Vagina (tissue), 2 donors: ENCODE data around the gene TIMM17B. TPM values are rescaled to one million over a fixed set of nuclear protein-coding genes. Genes with fewer than 3 reads are reported as not detected.

Experiments used
- DNase-seq, 2 donors: peaks; one replicate each; pipeline ENCODE4 v3.0.0-alpha.2; 2017; ENCODE audit errors: extremely low spot score in 2 of 2
- H3K27ac ChIP-seq: fragments of 200-600 bp; sonication (generic); one replicate; pipeline ENCODE4 v1.5.1; 2019
- H3K27me3 ChIP-seq: fragments of 200-600 bp; sonication (generic); one replicate; pipeline ENCODE4 v1.5.1; 2019
- H3K36me3 ChIP-seq, 2 donors: fragments of 200-600 bp; sonication (generic); one replicate each; pipeline ENCODE4 v1.5.1; 2017 to 2019
- H3K4me1 ChIP-seq: fragments of 200-600 bp; sonication (generic); one replicate; pipeline ENCODE4 v1.5.1; 2019
- H3K4me3 ChIP-seq, 2 donors: fragments of 200-600 bp; sonication (generic); 1 replicate in 1 of 2; 2 replicates in 1 of 2; pipeline ENCODE4 v1.5.1; 2016 to 2019
- H3K9me3 ChIP-seq: fragments of 200-600 bp; sonication (generic); one replicate; pipeline ENCODE4 v1.5.1; 2019
- CTCF ChIP-seq, 3 experiments: fragments of 450-650 bp in 2 of 3; fragments of 200-600 bp in 1 of 3; sonication (generic) in 1 of 3; IDR thresholded peaks; one replicate each; pipeline ENCODE4 v1.5.1; 2017 to 2019; ENCODE audit warnings: antibody characterized with exemption in 3 of 3, mild to moderate bottlenecking in 2 of 3, moderate library complexity in 2 of 3
- POLR2A ChIP-seq, 2 donors: fragments of 450-650 bp; IDR thresholded peaks; one replicate each; pipeline ENCODE4 v1.6.1; 2017; ENCODE audit warnings: antibody characterized with exemption in 2 of 2, mild to moderate bottlenecking in 2 of 2, moderate library complexity in 2 of 2
- POLR2AphosphoS5 ChIP-seq, 2 donors: sonication (generic); formaldehyde crosslinking; IDR thresholded peaks; one replicate each; pipeline ENCODE4 v1.9.0; 2017; ENCODE audit warnings: antibody characterized with exemption in 2 of 2, mild to moderate bottlenecking in 2 of 2, low read depth in 1 of 2; ENCODE audit not compliant: insufficient read depth in 1 of 2
- intact Hi-C: fragments of 100-400 bp; cut with DNase I; formaldehyde crosslinking; loops from one replicate; pipeline ENCODE4 v1.15.1; 2023
- total RNA-seq: library from RNA; depleted of rRNA; stranded (reverse); fragments of >200 nt; gene quantifications from one replicate; pipeline ENCODE4 v1.2.3, GENCODE V29; 2016

TIMM17B gene
- 43.5 TPM for total RNA-seq

GRCh38 chrX:48897625-48898306, at the start of gene TIMM17B, which contains the start of gene PQBP1:
TIMM17B (minus strand) TSS chrX:48897768; CDS start chrX:48897749, 19 bp downstream.
PQBP1 (plus strand) TSS chrX:48897930; CDS start chrX:48898510, 580 bp downstream.
- DNase-seq, result peak; percentile 94 to 96
- H3K4me1 ChIP-seq, result peaks cover 14% of the 10 kb centered on the region
- intact Hi-C loops, result no loop called here
- H3K27me3 ChIP-seq, result no peaks in the 10 kb centered on the region
- H3K4me3 ChIP-seq, result peak within 1 kb of the TSS; percentile 54 to 62
- peaks cover 0 to 9% of the 10 kb centered on the region in 2 donors for H3K36me3 ChIP-seq
- peak within 1 kb of the TSS; percentile 91 for H3K27ac ChIP-seq
- TF ChIP-seq CTCF (IDR thresholded peaks at IDR 0.05) (no peak), POLR2A (IDR thresholded peaks at IDR 0.05) (peak in 1 of 2 donors; percentile 39), POLR2AphosphoS5 (IDR thresholded peaks at IDR 0.05; ENCODE audit: insufficient read depth in 1 of 2, low read depth in 1 of 2) (peak in 1 of 2 donors; percentile 93)
- H3K9me3 ChIP-seq, result no peaks in the 10 kb centered on the region

DNA sequence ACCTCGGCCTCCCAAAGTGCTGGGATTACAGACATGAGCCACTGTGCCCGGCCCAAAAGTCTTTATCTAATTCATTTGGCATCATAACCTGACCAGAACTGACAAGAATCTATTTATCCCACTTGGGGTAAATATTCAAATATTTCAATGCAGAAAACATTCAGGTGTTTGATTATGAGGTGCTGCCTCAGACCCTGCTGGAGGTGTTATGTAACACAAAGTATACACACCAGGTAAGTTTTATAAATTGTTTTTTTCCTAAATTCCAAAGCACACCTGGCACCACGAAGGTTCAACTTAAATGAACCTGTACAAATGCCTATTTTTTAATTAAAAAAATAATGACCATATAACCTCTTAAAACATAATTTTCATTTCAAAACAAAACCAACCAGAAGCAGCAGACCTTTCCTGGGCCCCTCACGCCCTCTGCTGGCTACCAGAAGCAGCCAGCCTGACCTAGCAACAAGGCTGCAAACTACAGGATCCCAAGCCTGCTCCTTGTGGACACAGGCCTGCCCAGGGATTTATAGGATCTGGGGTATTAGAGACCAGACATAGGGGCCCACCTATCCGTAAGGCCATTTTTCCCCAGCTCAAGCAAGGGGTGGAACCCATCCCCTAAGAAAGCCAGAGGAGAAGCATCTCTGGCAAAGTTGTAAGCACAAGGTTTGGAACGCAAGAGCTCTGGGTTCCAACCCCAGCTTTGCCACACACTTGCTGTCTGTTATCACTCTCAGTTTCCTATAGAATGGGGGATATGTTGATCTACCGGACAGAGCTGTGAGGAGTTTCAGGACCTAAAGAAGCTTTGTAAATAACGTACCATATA, 48.2 kb upstream of the TIMM17B start:
- H3K9me3 ChIP-seq, result no peaks in the 10 kb centered on the region
- no peak overlapping the region for H3K4me3 ChIP-seq
- no peaks in the 10 kb centered on the region for H3K36me3 ChIP-seq
- no peak for TF ChIP-seq POLR2A (IDR thresholded peaks at IDR 0.05)
- no peak for TF ChIP-seq POLR2AphosphoS5 (IDR thresholded peaks at IDR 0.05; ENCODE audit: insufficient read depth in 1 of 2, low read depth in 1 of 2)
- peak in 1 of 3 experiments; percentile 53 for TF ChIP-seq CTCF (IDR thresholded peaks at IDR 0.05)
- no peaks in the 10 kb centered on the region for H3K27me3 ChIP-seq
- intact Hi-C loops, result no loop called here
- no peak overlapping the region for H3K27ac ChIP-seq
- DNase-seq, result no peak
- H3K4me1 ChIP-seq, result peaks cover 22% of the 10 kb centered on the region

DNA sequence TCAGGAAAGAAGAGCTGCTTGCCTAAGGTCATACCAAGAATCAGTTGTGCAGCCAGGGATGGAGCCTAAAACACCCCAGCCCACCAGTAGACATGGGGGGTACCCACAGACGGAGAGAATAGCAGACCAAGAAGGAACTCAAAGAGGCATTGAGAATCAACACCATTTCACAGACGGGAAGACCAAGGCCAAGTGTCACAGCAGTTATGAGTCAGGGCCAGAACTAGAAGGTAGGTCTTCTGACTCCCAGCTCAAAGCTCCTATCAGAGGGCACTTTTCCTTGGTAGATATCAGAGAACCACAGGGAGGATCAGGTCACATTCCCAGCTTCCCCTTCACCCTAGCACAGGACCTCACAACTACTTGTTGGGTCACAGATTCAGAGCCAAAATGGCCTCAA, 45.3 kb upstream of the TIMM17B start:
- H3K4me1 ChIP-seq, result peaks cover 27% of the 10 kb centered on the region
- no peaks in the 10 kb centered on the region for H3K27me3 ChIP-seq
- TF ChIP-seq POLR2A (IDR thresholded peaks at IDR 0.05) (no peak), CTCF (IDR thresholded peaks at IDR 0.05) (no peak), POLR2AphosphoS5 (IDR thresholded peaks at IDR 0.05; ENCODE audit: insufficient read depth in 1 of 2, low read depth in 1 of 2) (no peak)
- intact Hi-C loops, result no loop called here
- H3K27ac ChIP-seq, result no peak overlapping the region
- H3K36me3 ChIP-seq, result no peaks in the 10 kb centered on the region
- DNase-seq, result no peak
- no peaks in the 10 kb centered on the region for H3K9me3 ChIP-seq
- H3K4me3 ChIP-seq, result no peak overlapping the region

DNA sequence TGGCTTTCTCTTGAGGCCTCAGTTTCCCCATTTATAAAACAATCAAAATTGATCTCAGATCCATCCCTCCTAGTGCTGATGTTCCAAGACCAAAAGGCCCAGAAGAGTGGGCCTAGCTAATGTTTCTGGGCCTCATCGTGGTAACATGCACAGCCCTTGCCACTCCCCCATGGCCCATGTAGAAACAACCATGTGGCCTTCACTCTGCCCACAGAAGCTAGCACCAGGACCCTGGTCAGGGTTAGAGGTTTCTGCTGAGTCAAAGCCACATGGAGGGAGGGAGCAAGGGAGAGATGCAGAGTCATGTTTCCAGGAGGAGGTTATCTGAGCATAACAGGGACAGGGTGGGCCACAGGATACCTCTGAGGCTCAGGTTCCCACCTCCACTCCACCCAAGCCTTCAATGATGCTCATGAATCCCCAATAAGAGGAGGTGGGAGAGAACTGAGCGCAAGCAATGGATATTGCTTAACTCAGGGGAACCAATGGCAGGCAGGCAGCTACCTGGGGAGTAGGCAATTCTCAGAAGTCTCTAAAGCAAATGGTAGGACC, 42.9 kb upstream of the TIMM17B start:
- H3K36me3 ChIP-seq, result no peaks in the 10 kb centered on the region
- H3K27ac ChIP-seq, result no peak overlapping the region
- DNase-seq, result no peak
- TF ChIP-seq POLR2A (IDR thresholded peaks at IDR 0.05) (no peak), POLR2AphosphoS5 (IDR thresholded peaks at IDR 0.05; ENCODE audit: insufficient read depth in 1 of 2, low read depth in 1 of 2) (no peak)
- no peak overlapping the region for H3K4me3 ChIP-seq
- H3K27me3 ChIP-seq, result no peaks in the 10 kb centered on the region
- peaks cover 25% of the 10 kb centered on the region for H3K4me1 ChIP-seq
- intact Hi-C loops, result no loop called here
- no peaks in the 10 kb centered on the region for H3K9me3 ChIP-seq

DNA sequence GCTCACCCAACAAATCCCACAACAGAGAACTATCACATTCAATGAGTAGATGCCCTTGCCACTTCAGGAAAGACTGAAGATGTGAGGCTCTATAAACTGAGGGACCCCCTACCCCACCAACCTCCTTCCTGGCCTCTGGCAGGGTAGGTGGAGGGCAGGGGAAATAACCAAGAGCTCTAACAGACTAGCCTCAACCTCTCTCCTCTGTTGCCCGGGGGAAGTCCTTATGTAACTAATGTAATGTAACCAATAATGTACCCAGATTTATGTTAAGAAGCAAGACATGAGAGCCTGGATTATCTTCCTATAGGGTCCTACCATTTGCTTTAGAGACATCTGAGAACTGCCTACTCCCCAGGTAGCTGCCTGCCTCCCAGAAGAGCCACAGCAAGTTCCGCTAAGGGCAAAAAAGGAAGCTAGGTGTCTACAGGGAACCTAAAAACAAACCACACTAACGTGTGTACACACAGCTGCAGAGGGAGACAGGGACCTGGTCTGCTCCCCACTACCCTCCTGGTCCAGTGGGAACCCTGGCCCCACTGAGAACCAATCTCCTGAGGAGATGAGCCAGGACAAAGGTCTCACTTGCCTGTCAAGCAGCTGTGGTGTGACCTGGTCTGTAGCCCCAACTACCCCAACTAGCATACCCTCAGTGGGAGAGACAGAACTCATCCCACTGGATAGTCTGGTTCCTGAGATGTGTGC, 42.1 kb upstream of the TIMM17B start:
- TF ChIP-seq POLR2AphosphoS5 (IDR thresholded peaks at IDR 0.05; ENCODE audit: insufficient read depth in 1 of 2, low read depth in 1 of 2) (no peak), POLR2A (IDR thresholded peaks at IDR 0.05) (no peak), CTCF (IDR thresholded peaks at IDR 0.05) (no peak)
- Histone ChIP-seq H3K27me3 (no peaks in the 10 kb centered on the region), H3K36me3 (no peaks in the 10 kb centered on the region), H3K27ac (no peak overlapping the region), H3K9me3 (no peaks in the 10 kb centered on the region), H3K4me3 (no peak overlapping the region), H3K4me1 (peaks cover 21% of the 10 kb centered on the region)
- DNase-seq, result no peak
- intact Hi-C loops, result no loop called here
